GM12864 (cell line): ENCODE measurements around the gene CHCHD3.

ENCODE experiments used
- DNase-seq: peaks from one replicate; pipeline ENCODE4 v3.0.0-alpha.2; 2011; ENCODE audit warnings: low read depth
- H3K4me3 ChIP-seq: 2 replicates; pipeline ENCODE4 v1.5.1; 2011; ENCODE audit warnings: mild to moderate bottlenecking, low read depth, low read length, control low read depth
- CTCF ChIP-seq: IDR thresholded peaks from 2 replicates; pipeline ENCODE4 v1.5.1; 2011; ENCODE audit warnings: low read depth, mild to moderate bottlenecking, moderate library complexity, low read length, control low read depth, inconsistent platforms; ENCODE audit errors: missing control alignments

CHCHD3 gene

GRCh38 chr7:132740176-132740575 lies 341.7 kb downstream of the CHCHD3 start:
- no peak for DNase-seq
- no peak for TF ChIP-seq CTCF

DNA sequence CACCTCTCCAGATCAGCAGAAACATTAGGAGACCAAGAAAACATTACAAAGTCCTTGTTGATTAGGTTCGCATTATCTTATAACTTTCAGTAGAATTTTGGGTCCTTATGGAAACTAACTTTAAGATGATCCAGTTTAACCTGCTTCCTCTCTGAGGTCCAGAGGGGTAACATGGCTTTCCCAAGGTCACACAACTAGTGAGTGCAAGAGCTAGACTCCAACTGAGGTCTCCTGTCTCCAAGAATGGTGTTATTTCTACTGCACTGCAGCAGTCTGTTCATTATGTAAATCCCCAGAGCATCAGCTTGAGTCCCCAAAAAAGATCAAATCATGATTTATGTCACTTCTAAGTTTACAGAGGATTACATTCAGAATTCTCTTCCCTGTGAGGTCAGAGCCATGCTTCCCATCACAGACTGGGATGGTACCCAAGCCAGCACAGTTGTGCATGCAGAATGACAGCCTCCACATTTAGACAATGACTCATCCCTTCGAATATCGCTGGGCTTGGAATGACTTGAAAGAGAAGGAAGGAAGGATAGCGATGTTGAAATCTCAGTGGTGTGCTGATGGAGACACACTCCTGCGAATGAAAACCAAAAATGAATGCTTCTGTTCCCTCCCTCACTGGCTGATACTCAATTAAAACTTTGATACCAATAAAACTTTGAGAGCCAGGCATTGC lies 342.5 kb downstream of the CHCHD3 start:
- no peak overlapping the region for H3K4me3 ChIP-seq
- DNase-seq = no peak
- no peak for TF ChIP-seq CTCF

More at GRCh38 chr7:132740176-132740575, 341.7 kb downstream of the CHCHD3 start:
- no peak overlapping the region for H3K4me3 ChIP-seq

DNA sequence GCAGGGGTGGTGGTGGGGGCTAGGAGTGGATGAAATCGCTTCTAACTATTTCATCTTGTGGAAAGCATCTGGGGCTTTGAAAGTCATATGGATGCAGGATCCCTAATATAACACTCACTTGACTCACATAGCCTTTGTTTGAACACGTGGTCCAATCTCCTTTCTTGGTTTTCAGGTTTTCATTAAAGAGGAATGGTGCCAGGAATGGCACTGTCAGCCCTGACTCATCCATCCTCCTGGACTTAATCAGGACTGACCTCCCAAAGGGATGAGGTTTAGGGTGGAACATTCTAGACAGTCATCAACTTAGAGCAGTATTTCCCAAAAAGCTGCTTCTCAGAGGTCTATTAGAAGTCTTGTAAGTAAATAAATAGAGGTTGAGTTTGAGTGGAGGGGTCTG lies 343.6 kb downstream of the CHCHD3 start:
- H3K4me3 ChIP-seq = no peak overlapping the region
- no peak for TF ChIP-seq CTCF
- no peak for DNase-seq

DNA sequence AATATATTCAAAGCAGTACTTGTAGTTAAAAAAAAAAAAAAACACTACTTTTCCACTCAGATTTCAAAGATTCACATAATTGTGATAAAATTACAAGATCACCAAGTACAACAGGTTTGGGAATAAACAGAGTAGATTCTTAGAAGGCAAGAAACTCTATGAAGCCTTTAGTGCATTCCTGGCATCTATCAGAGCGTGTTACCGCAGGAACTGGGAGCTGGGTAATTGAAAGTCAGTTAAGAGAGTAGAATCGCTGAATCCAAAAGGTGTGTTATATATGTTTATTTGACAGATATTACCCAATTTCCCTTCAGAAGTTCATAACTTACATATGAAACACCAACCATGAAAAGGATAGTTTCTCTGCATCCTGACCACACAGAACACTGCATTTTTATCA lies 346.4 kb downstream of the CHCHD3 start:
- TF ChIP-seq CTCF = no peak
- H3K4me3 ChIP-seq = no peak overlapping the region
- no peak for DNase-seq
